AG04449 (cell line): ENCODE data around the gene FDX1.

Source experiments
- CTCF ChIA-PET: fragments of 350-600 bp; formaldehyde crosslinking; extraction: SDS; loops from one replicate; lab custom pipeline; 2021; ENCODE audit warnings: antibody characterized with exemption; lab: Yijun Ruan, JAX
- POLR2A ChIA-PET: fragments of 400-600, 350-600 bp; formaldehyde crosslinking; extraction: SDS; loops from one replicate; lab custom pipeline; 2020; ENCODE audit warnings: antibody characterized with exemption, inconsistent platforms; lab: Yijun Ruan, JAX
- DNase-seq: peaks from one replicate; pipeline ENCODE4 v3.0.0-alpha.2; 2010; ENCODE audit warnings: low read depth, low spot score
- H3K4me3 ChIP-seq: 2 replicates; pipeline ENCODE4 v1.5.1; 2011; ENCODE audit warnings: low read depth, mild to moderate bottlenecking, control low read depth, low read length
- CTCF ChIP-seq: IDR thresholded peaks from one replicate; pipeline ENCODE4 v1.5.1; 2011; ENCODE audit warnings: mild to moderate bottlenecking, moderate library complexity, low read length, control low read depth, inconsistent platforms; ENCODE audit not compliant: insufficient read depth; ENCODE audit errors: missing control alignments

Gene FDX1

GRCh38 chr11:110508786-110509185, 79.0 kb downstream of the FDX1 start:
- CTCF ChIA-PET, result no interaction called here
- no peak overlapping the region for H3K4me3 ChIP-seq
- POLR2A ChIA-PET, result no interaction called here
- no peak for TF ChIP-seq CTCF
- DNase-seq, result no peak

GRCh38 chr11:110509472-110509871, 79.7 kb downstream of the FDX1 start:
- H3K4me3 ChIP-seq, result no peak overlapping the region
- DNase-seq, result no peak
- POLR2A ChIA-PET, result no interaction called here
- CTCF ChIA-PET, result no interaction called here
- TF ChIP-seq CTCF, result no peak

GRCh38 chr11:110512026-110512425, 82.3 kb downstream of the FDX1 start:
- no peak for TF ChIP-seq CTCF
- DNase-seq, result no peak
- POLR2A ChIA-PET, result no interaction called here
- CTCF ChIA-PET, result no interaction called here
- H3K4me3 ChIP-seq, result no peak overlapping the region

GRCh38 chr11:110513259-110513801, 83.6 kb downstream of the FDX1 start:
- no peak for TF ChIP-seq CTCF
- POLR2A ChIA-PET, result no interaction called here
- no peak overlapping the region for H3K4me3 ChIP-seq
- CTCF ChIA-PET, result no interaction called here
- no peak for DNase-seq

GRCh38 chr11:110513846-110514437, 84.2 kb downstream of the FDX1 start:
- TF ChIP-seq CTCF, result no peak
- ChIA-PET POLR2A (no interaction called here), CTCF (no interaction called here)
- DNase-seq, result no peak
- no peak overlapping the region for H3K4me3 ChIP-seq
